Astrocyte of the spinal cord (primary cell): Measurements from ENCODE around the gene SV2C.

Experiments used
- DNase-seq: peaks from one replicate; pipeline ENCODE4 v3.0.0; 2011; ENCODE audit warnings: low read depth, low spot score
- H3K4me3 ChIP-seq: 2 replicates; pipeline ENCODE4 v1.5.1; 2011; ENCODE audit warnings: low read depth, mild to moderate bottlenecking, low read length, moderate library complexity
- CTCF ChIP-seq: IDR thresholded peaks from 2 replicates; pipeline ENCODE4 v1.5.1; 2012; ENCODE audit warnings: low read depth, mild to moderate bottlenecking, low read length, inconsistent platforms
- in situ Hi-C: cut with HindIII; loops from 2 replicates; pipeline ENCODE4 v1.10.0; 2017; ENCODE audit warnings: low sequenced_read_pairs

The SV2C gene

GRCh38 chr5:76223696-76224095, 140.5 kb downstream of the SV2C start:
- no peak for DNase-seq

GRCh38 chr5:76224898-76225297, 141.7 kb downstream of the SV2C start:
- no peak for DNase-seq

More at GRCh38 chr5:76223696-76224095, 140.5 kb downstream of the SV2C start:
- in situ Hi-C loops = no loop called here
- TF ChIP-seq CTCF = no peak
- H3K4me3 ChIP-seq = no peak overlapping the region

GRCh38 chr5:76225336-76225735, 142.2 kb downstream of the SV2C start:
- in situ Hi-C loops = no loop called here
- TF ChIP-seq CTCF = no peak
- no peak overlapping the region for H3K4me3 ChIP-seq
- no peak for DNase-seq

More at GRCh38 chr5:76224898-76225297, 141.7 kb downstream of the SV2C start:
- no peak for TF ChIP-seq CTCF
- in situ Hi-C loops = no loop called here
- H3K4me3 ChIP-seq = no peak overlapping the region

GRCh38 chr5:76229900-76230299, 146.7 kb downstream of the SV2C start:
- H3K4me3 ChIP-seq = no peak overlapping the region
- no peak for TF ChIP-seq CTCF
- in situ Hi-C loops = no loop called here
- DNase-seq = no peak

GRCh38 chr5:76230711-76231285, 147.6 kb downstream of the SV2C start:
- in situ Hi-C loops = no loop called here
- DNase-seq = no peak
- TF ChIP-seq CTCF = no peak
- H3K4me3 ChIP-seq = no peak overlapping the region

- no peak overlapping the region for H3K4me3 ChIP-seq
- DNase-seq = no peak
- no peak for TF ChIP-seq CTCF
- in situ Hi-C loops = no loop called here
Observed at GRCh38 chr5:76234665-76235064, 151.5 kb downstream of the SV2C start.

GRCh38 chr5:76236684-76237083, 153.5 kb downstream of the SV2C start:
- in situ Hi-C loops = no loop called here
- no peak for TF ChIP-seq CTCF
- no peak for DNase-seq
- no peak overlapping the region for H3K4me3 ChIP-seq
